CD4-positive, alpha-beta memory T cell (primary cell): Measurements from ENCODE around the gene CDC26. TPM values are rescaled to one million over a fixed set of nuclear protein-coding genes. Genes with fewer than 3 reads are reported as not detected.

Source experiments
- CTCF ChIA-PET: fragments of 350-600 bp; sonication (Branson Sonifier 250); formaldehyde crosslinking; loops from one replicate; lab custom pipeline; 2021; ENCODE audit warnings: inconsistent platforms; ENCODE audit not compliant: partially characterized antibody; lab: Charles Lee
- POLR2A ChIA-PET: fragments of 350-600 bp; sonication (Branson Sonifier 250); formaldehyde crosslinking; loops from one replicate; lab custom pipeline; 2021; ENCODE audit not compliant: partially characterized antibody; lab: Charles Lee
- DNase-seq, 5 donors: peaks; one replicate each; pipeline versions ENCODE4 v3.0.0 to v3.0.0-alpha.2; 2020 to 2022; ENCODE audit warnings: mixed read lengths in 1 of 5
- H3K27ac ChIP-seq: one replicate; pipeline ENCODE4 v1.7.0; 2013; ENCODE audit warnings: low read depth, low read length
- H3K27me3 ChIP-seq: 2 replicates; pipeline ENCODE4 v1.7.0; 2013; ENCODE audit warnings: mild to moderate bottlenecking, low read length, moderate library complexity; ENCODE audit not compliant: insufficient read depth
- H3K36me3 ChIP-seq: 2 replicates; pipeline ENCODE4 v1.7.0; 2013; ENCODE audit warnings: mild to moderate bottlenecking, low read length, moderate library complexity; ENCODE audit not compliant: insufficient read depth
- H3K4me1 ChIP-seq: 2 replicates; pipeline ENCODE4 v1.7.0; 2013; ENCODE audit warnings: mild to moderate bottlenecking, low read length, moderate library complexity; ENCODE audit not compliant: insufficient read depth
- H3K4me3 ChIP-seq, 2 donors: one replicate each; pipeline ENCODE4 v1.7.0; 2013; ENCODE audit warnings: low read length in 2 of 2, mild to moderate bottlenecking in 1 of 2
- H3K9me3 ChIP-seq, 2 donors: one replicate each; pipeline ENCODE4 v1.7.0; 2013; ENCODE audit warnings: low read length in 2 of 2, control low read depth in 1 of 2; ENCODE audit not compliant: control insufficient read depth in 1 of 2
- H3K27ac Mint-ChIP-seq, 7 donors: one replicate each; pipeline ENCODE4 v1.8.0; 2020 to 2021; ENCODE audit warnings: mixed read lengths in 7 of 7, mild to moderate bottlenecking in 6 of 7, inconsistent platforms in 3 of 7, moderate library complexity in 3 of 7
- H3K27me3 Mint-ChIP-seq, 2 donors: one replicate each; pipeline ENCODE4 v1.8.0; 2020 to 2021; ENCODE audit warnings: mixed read lengths in 2 of 2
- H3K36me3 Mint-ChIP-seq, 2 donors: one replicate each; pipeline ENCODE4 v1.8.0; 2020 to 2021; ENCODE audit warnings: mixed read lengths in 2 of 2, inconsistent platforms in 1 of 2, mild to moderate bottlenecking in 1 of 2
- H3K4me1 Mint-ChIP-seq, 4 donors: one replicate each; pipeline ENCODE4 v1.8.0; 2020 to 2021; ENCODE audit warnings: mixed read lengths in 4 of 4, mild to moderate bottlenecking in 1 of 4
- H3K4me3 Mint-ChIP-seq, 8 donors: one replicate each; pipeline ENCODE4 v1.8.0; 2020 to 2021; ENCODE audit warnings: mixed read lengths in 8 of 8, mild to moderate bottlenecking in 7 of 8, moderate library complexity in 6 of 8, inconsistent platforms in 3 of 8
- H3K9me3 Mint-ChIP-seq, 8 donors: one replicate each; pipeline ENCODE4 v1.8.0; 2020 to 2021; ENCODE audit warnings: mixed read lengths in 8 of 8, mild to moderate bottlenecking in 5 of 8, inconsistent platforms in 3 of 8, moderate library complexity in 1 of 8
- intact Hi-C: fragments of 100-400 bp; cut with micrococcal nuclease; formaldehyde crosslinking; loops from one replicate; pipeline ENCODE4 v1.15.1; 2023
- polyA plus RNA-seq, 2 donors: library from polyadenylated mRNA; unstranded; fragments of 300-500 nt; fragmentation: Illumina TruSeq; gene quantifications; one replicate each; pipeline ENCODE4 v1.2.3, GENCODE V29; 2021
- total RNA-seq, 2 experiments: library from RNA; stranded (reverse); gene quantifications; one replicate each; pipeline ENCODE4 v1.2.3, GENCODE V29; 2021

CDC26 gene
- 10 to 100 TPM; 44.4 to 47.3 TPM for total RNA-seq
- polyA plus RNA-seq, result 100 to 1,000 TPM; 149 to 213 TPM

DNA sequence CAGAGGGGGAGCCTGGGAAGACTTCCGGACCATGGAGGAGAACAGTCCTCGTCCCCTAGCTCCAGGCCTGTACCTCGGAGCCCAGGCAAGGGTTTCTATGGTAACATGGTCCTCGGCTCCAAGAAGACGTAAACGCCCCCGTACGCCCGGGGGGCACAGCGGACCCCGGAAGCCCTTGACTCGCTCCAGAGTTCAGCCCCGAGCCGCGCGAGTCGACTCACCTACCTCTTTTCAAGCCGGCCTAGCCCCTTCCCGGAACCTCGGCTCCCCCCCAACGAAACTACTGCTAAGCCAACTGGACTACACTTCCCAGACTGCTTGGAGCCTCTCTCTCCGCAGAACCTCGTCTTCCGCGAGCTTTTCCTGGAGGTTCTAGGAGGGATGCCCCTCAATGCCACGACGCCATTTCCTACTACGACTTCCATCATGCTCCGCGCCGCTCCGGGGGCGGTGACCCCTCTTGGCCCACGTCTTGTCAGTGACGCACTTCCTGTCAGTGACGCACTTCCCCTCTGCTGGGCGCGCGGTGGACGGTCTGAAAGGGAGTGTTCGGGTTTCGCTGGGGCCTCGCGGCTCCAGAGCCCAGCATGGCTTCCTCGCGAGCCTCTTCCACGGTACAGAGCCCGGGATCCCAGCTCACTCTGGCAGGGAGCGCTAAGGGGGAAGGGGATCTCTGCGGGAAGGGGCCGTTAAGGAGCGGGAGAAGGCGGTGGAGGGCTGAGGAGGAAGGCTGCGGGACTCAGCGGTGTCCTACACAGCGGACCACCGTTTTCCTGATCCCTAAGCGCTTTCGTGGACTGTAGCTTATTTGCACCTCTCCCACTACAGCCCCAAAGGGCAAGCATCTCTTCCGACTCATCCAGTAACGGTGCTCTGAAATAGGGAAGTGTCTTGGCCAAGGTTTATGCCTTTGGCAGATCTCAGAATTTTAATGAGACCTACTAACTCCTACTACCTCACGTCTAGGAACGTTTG lies at the start of gene CDC26, which contains the start of gene PRPF4:
CDC26 (minus strand) TSS at position 416 of the 975 bp plus-strand sequence. CDS start 3,065 bp downstream, outside the sequence.
PRPF4 (plus strand) TSS at position 502 of the 975 bp plus-strand sequence; CDS start at position 588, 86 bp downstream.
- POLR2A ChIA-PET, result interaction anchor here (0.6 to 2.9 kb wide), 19 partner anchors 9 to 1268 kb away, joined by 3 to 26 read pairs (median 5); partner anchors contain the start of genes ALAD, BSPRY, C9orf43 and FKBP15
- Mint-ChIP-seq H3K4me3 (no peak within 1 kb of the TSS), H3K4me1 (peaks cover 14 to 32% (median 21%) of the 10 kb centered on the region in 4 donors), H3K27ac (no peak within 1 kb of the TSS), H3K36me3 (peaks cover 39 to 52% of the 10 kb centered on the region in 2 donors), H3K27me3 (no peaks in the 10 kb centered on the region), H3K9me3 (no peaks in the 10 kb centered on the region)
- Histone ChIP-seq H3K9me3 (no peaks in the 10 kb centered on the region), H3K27me3 (no peaks in the 10 kb centered on the region), H3K27ac (peak within 1 kb of the TSS; percentile 93), H3K4me1 (peaks cover 22% of the 10 kb centered on the region), H3K4me3 (peak within 1 kb of the TSS; percentile 86 to 92), H3K36me3 (peaks cover 42% of the 10 kb centered on the region)
- intact Hi-C loops, result loop anchor here (1.0 to 5.0 kb wide), 8 partner anchors 54 to 1793 kb away; partner anchors contain the start of genes ALAD, C9orf43, FKBP15 and INIP
- peak; percentile 91 to 97 (median 94) for DNase-seq
- CTCF ChIA-PET, result interaction anchor here (0.9 to 7.1 kb wide), 33 partner anchors 9 to 391 kb away, joined by 3 to 137 read pairs (median 5); partner anchors contain the start of genes ALAD, BSPRY, C9orf43 and FKBP15

DNA sequence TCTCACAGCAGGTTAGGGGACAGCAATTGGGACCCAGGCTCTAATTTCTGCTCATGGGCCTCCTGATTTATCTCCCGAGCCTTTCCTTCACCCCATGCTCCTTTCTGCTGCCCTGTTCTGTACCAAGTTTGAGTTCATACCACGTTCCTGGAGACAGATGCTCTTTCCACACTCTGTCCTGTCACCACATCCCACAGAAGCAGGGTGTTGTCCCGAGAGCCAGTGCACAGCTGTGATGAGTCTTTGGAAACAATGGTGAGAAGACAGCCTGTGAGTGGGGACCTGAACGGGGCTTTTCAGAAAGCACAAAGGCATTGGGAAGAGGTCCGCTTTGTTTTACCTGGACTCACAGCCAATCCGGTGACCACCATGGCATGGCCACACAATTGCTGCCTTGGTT lies 47.3 kb upstream of the CDC26 start:
- CTCF ChIA-PET, result no interaction called here
- DNase-seq, result no peak
- H3K4me1 ChIP-seq, result no peaks in the 10 kb centered on the region
- Mint-ChIP-seq H3K4me1 (no peaks in the 10 kb centered on the region), H3K27me3 (no peaks in the 10 kb centered on the region), H3K36me3 (peaks cover 0 to 3% of the 10 kb centered on the region in 2 donors), H3K27ac (peak overlapping the region in 1 of 7 donors; percentile 74), H3K9me3 (no peaks in the 10 kb centered on the region), H3K4me3 (no peak overlapping the region)
- POLR2A ChIA-PET, result no interaction called here
- H3K27me3 ChIP-seq, result no peaks in the 10 kb centered on the region
- no peaks in the 10 kb centered on the region for H3K36me3 ChIP-seq
- H3K4me3 ChIP-seq, result no peak overlapping the region
- no peak overlapping the region for H3K27ac ChIP-seq
- H3K9me3 ChIP-seq, result no peaks in the 10 kb centered on the region
- intact Hi-C loops, result no loop called here

DNA sequence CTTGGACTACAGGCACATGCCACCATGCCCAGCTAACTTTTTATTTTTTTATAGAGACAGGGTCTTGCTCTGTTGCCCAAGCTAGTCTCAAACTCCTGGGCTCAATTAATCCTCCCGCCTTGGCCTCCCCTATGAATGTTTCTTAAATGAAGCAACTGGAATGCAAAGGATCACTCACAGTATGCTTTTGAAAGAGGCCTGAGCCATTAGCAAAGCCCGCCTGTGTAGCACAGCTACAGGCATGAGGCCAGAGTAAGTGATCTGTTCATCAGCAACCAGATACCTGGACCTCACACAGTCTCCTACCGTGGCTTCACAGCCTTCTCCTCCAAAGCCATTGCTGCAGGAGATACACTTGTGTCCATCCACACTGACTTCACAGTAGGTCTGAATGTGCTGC lies 44.7 kb upstream of the CDC26 start:
- Mint-ChIP-seq H3K9me3 (no peaks in the 10 kb centered on the region), H3K36me3 (peaks cover 0 to 3% of the 10 kb centered on the region in 2 donors), H3K27ac (no peak overlapping the region), H3K27me3 (no peaks in the 10 kb centered on the region), H3K4me1 (no peaks in the 10 kb centered on the region), H3K4me3 (no peak overlapping the region)
- POLR2A ChIA-PET, result no interaction called here
- intact Hi-C loops, result no loop called here
- CTCF ChIA-PET, result interaction anchor here (0.8 to 1.7 kb wide), 3 partner anchors 10 to 81 kb away, joined by 3 to 5 read pairs (median 3); partner anchors contain the start of gene ALAD
- Histone ChIP-seq H3K9me3 (no peaks in the 10 kb centered on the region), H3K4me3 (no peak overlapping the region), H3K36me3 (no peaks in the 10 kb centered on the region), H3K27me3 (no peaks in the 10 kb centered on the region), H3K4me1 (no peaks in the 10 kb centered on the region), H3K27ac (no peak overlapping the region)
- no peak for DNase-seq

DNA sequence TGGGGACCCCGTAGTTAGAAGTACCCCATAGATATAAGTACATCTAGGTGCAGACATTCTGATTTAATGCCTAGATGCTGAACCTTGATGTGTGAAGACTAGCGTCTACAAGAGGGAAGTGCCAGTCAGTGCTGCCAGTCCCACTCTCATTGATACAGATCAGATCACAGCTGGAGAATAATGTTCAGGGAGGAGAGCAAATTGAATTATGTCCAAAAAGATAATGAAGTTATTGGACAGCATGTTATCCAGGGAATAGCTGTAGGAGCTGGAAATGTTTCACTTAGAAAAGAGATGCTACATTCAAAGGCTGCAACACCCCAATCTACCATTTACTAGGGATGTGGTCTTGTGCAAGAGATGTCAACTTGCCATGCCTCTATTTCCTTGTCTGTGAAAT lies 43.7 kb upstream of the CDC26 start:
- H3K27me3 ChIP-seq, result no peaks in the 10 kb centered on the region
- no peaks in the 10 kb centered on the region for H3K4me1 ChIP-seq
- no peaks in the 10 kb centered on the region for H3K9me3 ChIP-seq
- Mint-ChIP-seq H3K27me3 (no peaks in the 10 kb centered on the region), H3K4me1 (no peaks in the 10 kb centered on the region), H3K9me3 (no peaks in the 10 kb centered on the region), H3K4me3 (no peak overlapping the region), H3K27ac (no peak overlapping the region), H3K36me3 (peaks cover 0 to 3% of the 10 kb centered on the region in 2 donors)
- POLR2A ChIA-PET, result no interaction called here
- intact Hi-C loops, result no loop called here
- H3K36me3 ChIP-seq, result no peaks in the 10 kb centered on the region
- CTCF ChIA-PET, result interaction anchor here (0.8 to 1.7 kb wide), 3 partner anchors 11 to 82 kb away, joined by 3 to 5 read pairs (median 3); partner anchors contain the start of gene ALAD
- H3K4me3 ChIP-seq, result no peak overlapping the region
- H3K27ac ChIP-seq, result no peak overlapping the region
- no peak for DNase-seq

DNA sequence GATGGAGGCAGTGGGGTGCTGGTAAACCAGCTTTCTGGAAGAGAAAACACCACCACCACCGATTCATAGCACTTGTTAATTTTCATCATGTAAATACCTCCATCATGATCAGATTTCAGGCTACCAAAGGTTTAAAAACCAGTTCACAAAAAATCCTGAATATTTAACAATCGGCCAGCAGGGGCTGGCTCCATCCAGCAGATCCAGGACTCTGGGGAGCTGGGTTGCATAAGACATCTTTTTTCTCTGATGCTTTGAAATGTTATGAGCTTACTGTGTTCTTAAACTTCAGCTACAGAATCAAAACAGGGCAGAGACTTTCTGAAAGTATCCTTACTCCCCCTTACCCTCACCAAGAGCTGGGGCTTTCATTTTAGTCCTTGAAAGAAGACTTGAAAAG lies 42.4 kb upstream of the CDC26 start:
- no peak overlapping the region for H3K27ac Mint-ChIP-seq
- H3K27me3 ChIP-seq, result no peaks in the 10 kb centered on the region
- intact Hi-C loops, result no loop called here
- H3K27me3 Mint-ChIP-seq, result no peaks in the 10 kb centered on the region
- no peaks in the 10 kb centered on the region for H3K36me3 ChIP-seq
- no peak overlapping the region for H3K4me3 ChIP-seq
- H3K27ac ChIP-seq, result no peak overlapping the region
- H3K4me1 Mint-ChIP-seq, result no peaks in the 10 kb centered on the region
- H3K9me3 ChIP-seq, result no peaks in the 10 kb centered on the region
- H3K4me1 ChIP-seq, result no peaks in the 10 kb centered on the region
- POLR2A ChIA-PET, result no interaction called here
- no peak for DNase-seq
- CTCF ChIA-PET, result interaction anchor here (1.1 kb wide), 1 partner anchor 34 kb away, joined by 3 read pairs; no protein-coding TSS in a partner anchor
- no peaks in the 10 kb centered on the region for H3K9me3 Mint-ChIP-seq
- H3K36me3 Mint-ChIP-seq, result peaks cover 0 to 3% of the 10 kb centered on the region in 2 donors
- no peak overlapping the region for H3K4me3 Mint-ChIP-seq

DNA sequence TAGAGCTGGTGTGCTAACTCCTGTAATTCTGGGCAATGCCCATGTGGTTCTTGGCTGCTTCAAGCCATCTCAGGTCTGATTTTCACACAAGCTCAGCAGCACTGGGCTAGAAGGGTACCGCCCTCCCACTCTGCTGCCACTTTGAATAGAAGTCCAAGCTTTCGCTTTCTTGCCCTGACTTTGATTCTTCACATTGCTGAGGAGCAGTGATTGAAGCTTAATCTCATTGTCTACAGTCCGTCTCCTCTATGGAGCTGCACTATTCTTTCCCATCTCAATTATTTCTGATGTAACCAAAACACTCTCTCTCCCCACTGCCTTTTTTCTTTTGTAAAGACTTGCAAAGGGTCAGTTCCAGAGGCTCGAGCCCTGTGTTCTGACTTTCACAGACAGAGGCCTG lies 40.7 kb upstream of the CDC26 start:
- Mint-ChIP-seq H3K36me3 (peaks cover 0 to 3% of the 10 kb centered on the region in 2 donors), H3K9me3 (no peaks in the 10 kb centered on the region), H3K4me1 (no peaks in the 10 kb centered on the region), H3K27me3 (no peaks in the 10 kb centered on the region), H3K4me3 (no peak overlapping the region), H3K27ac (no peak overlapping the region)
- no peak for DNase-seq
- Histone ChIP-seq H3K4me1 (no peaks in the 10 kb centered on the region), H3K27me3 (no peaks in the 10 kb centered on the region), H3K9me3 (no peaks in the 10 kb centered on the region), H3K36me3 (no peaks in the 10 kb centered on the region), H3K27ac (no peak overlapping the region), H3K4me3 (no peak overlapping the region)
- CTCF ChIA-PET, result interaction anchor here (0.6 kb wide), 1 partner anchor 337 kb away, joined by 3 read pairs; no protein-coding TSS in a partner anchor
- POLR2A ChIA-PET, result no interaction called here
- intact Hi-C loops, result no loop called here

DNA sequence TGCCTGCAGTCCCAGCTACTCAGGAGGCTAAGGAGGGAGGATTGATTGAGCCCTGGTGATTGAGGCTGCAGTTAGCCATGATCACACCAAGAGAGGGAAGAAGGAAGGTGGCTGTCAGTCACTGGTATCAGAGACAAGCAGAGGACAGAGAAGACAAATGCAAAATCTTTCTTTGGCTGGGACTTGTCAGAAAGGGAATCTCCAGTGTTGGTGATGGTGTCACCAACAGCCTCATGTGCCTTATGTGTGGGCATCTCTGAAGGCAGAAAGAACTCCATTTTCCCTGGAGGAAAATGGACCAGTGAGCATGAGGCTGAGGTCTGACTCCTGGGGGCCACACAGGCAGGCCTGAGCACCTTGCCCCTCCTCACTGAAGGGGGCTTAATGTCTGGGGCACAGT lies 39.9 kb upstream of the CDC26 start:
- Histone ChIP-seq H3K9me3 (no peaks in the 10 kb centered on the region), H3K27ac (no peak overlapping the region), H3K36me3 (no peaks in the 10 kb centered on the region), H3K4me3 (no peak overlapping the region), H3K4me1 (no peaks in the 10 kb centered on the region), H3K27me3 (no peaks in the 10 kb centered on the region)
- CTCF ChIA-PET, result no interaction called here
- no peak overlapping the region for H3K27ac Mint-ChIP-seq
- H3K4me3 Mint-ChIP-seq, result no peak overlapping the region
- no peaks in the 10 kb centered on the region for H3K9me3 Mint-ChIP-seq
- no peaks in the 10 kb centered on the region for H3K4me1 Mint-ChIP-seq
- H3K36me3 Mint-ChIP-seq, result peaks cover 0 to 3% of the 10 kb centered on the region in 2 donors
- POLR2A ChIA-PET, result no interaction called here
- no peak for DNase-seq
- intact Hi-C loops, result no loop called here
- H3K27me3 Mint-ChIP-seq, result no peaks in the 10 kb centered on the region
